Breast epithelium (tissue), 3 donors: ENCODE results near the gene STON2.

ENCODE experiments used
- POLR2AphosphoS5 ChIP-seq, 3 donors: sonication (generic); formaldehyde crosslinking; IDR thresholded peaks; one replicate each; pipeline ENCODE4 v1.6.1; 2017; ENCODE audit warnings: antibody characterized with exemption in 3 of 3
- TF ChIP-seq, protein P1 (sequence below), 3 donors: fragments of 450-650 bp; IDR thresholded peaks; one replicate each; pipeline ENCODE4 v1.5.1; 2016 to 2017; ENCODE audit warnings: antibody characterized with exemption in 3 of 3, mild to moderate bottlenecking in 3 of 3, moderate library complexity in 3 of 3

DNA sequence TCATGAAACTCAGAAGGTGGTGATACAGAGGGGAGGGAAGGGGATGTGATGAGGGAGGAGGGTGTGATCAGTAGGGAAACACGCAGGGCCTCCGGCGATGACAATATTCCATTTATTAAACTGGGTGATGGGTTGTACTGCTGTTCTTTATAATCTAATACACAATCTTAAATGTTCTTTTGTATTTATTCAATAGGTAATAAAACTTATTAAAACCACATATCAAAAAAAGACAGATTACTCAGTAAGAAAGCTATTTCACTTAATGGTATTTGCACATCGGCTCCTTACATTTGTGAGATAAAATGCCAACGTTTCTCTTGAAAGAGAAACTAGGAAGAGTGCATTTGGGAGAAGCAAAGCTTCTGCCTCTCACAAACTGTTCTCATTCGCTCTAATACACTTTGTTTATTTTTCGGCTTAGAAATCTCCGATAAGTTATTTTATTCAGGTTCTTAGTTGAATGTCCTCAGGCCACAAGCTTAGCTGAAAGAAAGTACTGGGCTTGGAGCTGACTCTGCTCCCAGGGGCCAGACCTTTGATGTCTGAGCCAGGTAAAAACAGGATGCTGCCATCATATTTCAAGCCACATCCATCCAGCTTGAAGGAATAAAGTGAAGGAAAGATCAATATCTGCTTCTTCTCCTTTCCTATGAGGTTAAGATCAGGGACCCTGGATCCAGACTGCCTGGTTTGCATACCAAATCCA, 17.5 kb downstream of the STON2 start:
- TF ChIP-seq, protein P1, sequence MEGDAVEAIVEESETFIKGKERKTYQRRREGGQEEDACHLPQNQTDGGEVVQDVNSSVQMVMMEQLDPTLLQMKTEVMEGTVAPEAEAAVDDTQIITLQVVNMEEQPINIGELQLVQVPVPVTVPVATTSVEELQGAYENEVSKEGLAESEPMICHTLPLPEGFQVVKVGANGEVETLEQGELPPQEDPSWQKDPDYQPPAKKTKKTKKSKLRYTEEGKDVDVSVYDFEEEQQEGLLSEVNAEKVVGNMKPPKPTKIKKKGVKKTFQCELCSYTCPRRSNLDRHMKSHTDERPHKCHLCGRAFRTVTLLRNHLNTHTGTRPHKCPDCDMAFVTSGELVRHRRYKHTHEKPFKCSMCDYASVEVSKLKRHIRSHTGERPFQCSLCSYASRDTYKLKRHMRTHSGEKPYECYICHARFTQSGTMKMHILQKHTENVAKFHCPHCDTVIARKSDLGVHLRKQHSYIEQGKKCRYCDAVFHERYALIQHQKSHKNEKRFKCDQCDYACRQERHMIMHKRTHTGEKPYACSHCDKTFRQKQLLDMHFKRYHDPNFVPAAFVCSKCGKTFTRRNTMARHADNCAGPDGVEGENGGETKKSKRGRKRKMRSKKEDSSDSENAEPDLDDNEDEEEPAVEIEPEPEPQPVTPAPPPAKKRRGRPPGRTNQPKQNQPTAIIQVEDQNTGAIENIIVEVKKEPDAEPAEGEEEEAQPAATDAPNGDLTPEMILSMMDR (IDR thresholded peaks at IDR 0.05) = no peak
- TF ChIP-seq POLR2AphosphoS5 (IDR thresholded peaks at IDR 0.05) = no peak
